HepG2 (cell line): Measurements from ENCODE around the gene NFS1.
A peak's percentile ranks its signal among the peaks of the same experiment; 100 is the strongest.

ENCODE experiments used
- GZF1 ChIP-seq: sonication (generic); formaldehyde crosslinking; IDR thresholded peaks from 2 replicates; pipeline ENCODE4 v1.5.1; 2020; ENCODE audit warnings: mild to moderate bottlenecking, missing genetic modification reagents
- MAX ChIP-seq: IDR thresholded peaks from 2 replicates; pipeline ENCODE4 v1.6.1; 2012; ENCODE audit warnings: inconsistent platforms
- MXD3 ChIP-seq: IDR thresholded peaks from 2 replicates; pipeline ENCODE4 v1.6.1; 2016; ENCODE audit warnings: mild to moderate bottlenecking, missing biosample characterization, missing genetic modification reagents
- MYC ChIP-seq: sonication (generic); formaldehyde crosslinking; IDR thresholded peaks from 2 replicates; pipeline ENCODE4 v1.9.0; 2021; ENCODE audit warnings: missing genetic modification reagents, borderline replicate concordance
- NFE2 ChIP-seq: sonication (generic); formaldehyde crosslinking; IDR thresholded peaks from 2 replicates; pipeline ENCODE4 v1.4.0; 2020; ENCODE audit warnings: missing genetic modification reagents

- TF ChIP-seq MXD3 (CRISPR knock-in tag) (peak; percentile 97), MYC (CRISPR knock-in tag) (peak; percentile 98), MAX (peak; percentile 96), NFE2 (no peak; the same call in 1 of the 2 replicates), GZF1 (CRISPR knock-in tag) (peak; percentile 92; the same call in 1 of the 2 replicates)
These were observed 34.5 kb downstream of the NFS1 start, which contains the start of the genes CPNE1 and RBM12 for GRCh38 chr20:35664466-35665206.
